Measurements from ENCODE around the gene ACIN1.

Gene ACIN1

GRCh38 chr14:23101213-23101970 is 6.5 kb upstream of the ACIN1 start:
- Mint-ChIP-seq H3K27me3 (ENCODE audit: low read depth) (peaks cover 16% of the 10 kb centered on the region), H3K4me1 (peaks cover 30% of the 10 kb centered on the region), H3K4me3 (no peak overlapping the region), H3K27ac (no peak overlapping the region), H3K9me3 (no peaks in the 10 kb centered on the region), H3K36me3 (ENCODE audit: low read depth) (peaks cover 13% of the 10 kb centered on the region)
- TF ChIP-seq CTCF (IDR thresholded peaks at IDR 0.05; ENCODE audit: unreplicated experiment in 3 of 3), result no peak

GRCh38 chr14:23099212-23099861 is 4.4 kb upstream of the ACIN1 start:
- peak overlapping the region in 2 of 3 experiments; percentile 34 to 62 for H3K4me3 Mint-ChIP-seq
- no peak for TF ChIP-seq CTCF (IDR thresholded peaks at IDR 0.05; ENCODE audit: unreplicated experiment in 3 of 3)

GRCh38 chr14:23097786-23098185 is 2.9 kb upstream of the ACIN1 start:
- Mint-ChIP-seq H3K36me3 (ENCODE audit: low read depth) (peaks cover 16% of the 10 kb centered on the region), H3K9me3 (no peaks in the 10 kb centered on the region), H3K27me3 (ENCODE audit: low read depth) (peaks cover 3% of the 10 kb centered on the region), H3K27ac (no peak overlapping the region), H3K4me3 (no peak overlapping the region), H3K4me1 (peaks cover 24% of the 10 kb centered on the region)
- no peak for TF ChIP-seq CTCF (IDR thresholded peaks at IDR 0.05; ENCODE audit: unreplicated experiment in 3 of 3)

More at GRCh38 chr14:23099212-23099861, 4.4 kb upstream of the ACIN1 start:
- H3K27ac Mint-ChIP-seq, result no peak overlapping the region
- H3K27me3 Mint-ChIP-seq (ENCODE audit: low read depth), result peaks cover 7% of the 10 kb centered on the region
- no peaks in the 10 kb centered on the region for H3K9me3 Mint-ChIP-seq
- peaks cover 20% of the 10 kb centered on the region for H3K4me1 Mint-ChIP-seq
- H3K36me3 Mint-ChIP-seq (ENCODE audit: low read depth), result peaks cover 13% of the 10 kb centered on the region

- H3K4me1 Mint-ChIP-seq, result peaks cover 18% of the 10 kb centered on the region
- H3K36me3 Mint-ChIP-seq (ENCODE audit: low read depth), result peaks cover 28% of the 10 kb centered on the region
- no peaks in the 10 kb centered on the region for H3K27me3 Mint-ChIP-seq (ENCODE audit: low read depth)
- no peak for TF ChIP-seq CTCF (IDR thresholded peaks at IDR 0.05; ENCODE audit: unreplicated experiment in 3 of 3)
- H3K9me3 Mint-ChIP-seq, result no peaks in the 10 kb centered on the region
- H3K27ac Mint-ChIP-seq, result no peak within 1 kb of the TSS
- H3K4me3 Mint-ChIP-seq, result no peak within 1 kb of the TSS
These were observed 516 bp upstream of the ACIN1 start, which contains the start of gene C14orf119 for GRCh38 chr14:23095196-23096108. C14orf119 (plus strand) TSS chr14:23095505; CDS start chr14:23097659, 2,154 bp downstream.

GRCh38 chr14:23093991-23094665 is 808 bp downstream of the ACIN1 start:
- Mint-ChIP-seq H3K27ac (no peak overlapping the region), H3K9me3 (no peaks in the 10 kb centered on the region), H3K27me3 (ENCODE audit: low read depth) (no peaks in the 10 kb centered on the region), H3K36me3 (ENCODE audit: low read depth) (peaks cover 38% of the 10 kb centered on the region), H3K4me3 (no peak overlapping the region), H3K4me1 (peaks cover 18% of the 10 kb centered on the region)
- TF ChIP-seq CTCF (IDR thresholded peaks at IDR 0.05; ENCODE audit: unreplicated experiment in 3 of 3), result no peak

All from nephron (organoid).